HG03060 (cell line): ENCODE data around the gene CCRL2.
"Not testable (repeated sequence)": the region's sequence is repeated elsewhere in the genome, so short reads cannot be mapped to it uniquely, and the experiment has no call there.

ENCODE experiments used
- ATAC-seq: cut with Tn5 transposase; IDR thresholded peaks from one replicate; pipeline ENCODE4 v1.9.1; 2021; ENCODE audit warnings: low read depth, moderate number of reproducible peaks; ENCODE audit not compliant: unreplicated experiment

The CCRL2 gene

GRCh38 chr3:46427404-46427803 is 20.3 kb downstream of the CCRL2 start:
- not testable (repeated sequence) for ATAC-seq

GRCh38 chr3:46427916-46428833 is 21.1 kb downstream of the CCRL2 start:
- ATAC-seq: no peak

GRCh38 chr3:46429250-46429649 is 22.2 kb downstream of the CCRL2 start:
- no peak for ATAC-seq

GRCh38 chr3:46429671-46430070 is 22.6 kb downstream of the CCRL2 start:
- no peak for ATAC-seq

- ATAC-seq: not testable (repeated sequence)
Observed at GRCh38 chr3:46430879-46431278, 23.8 kb downstream of the CCRL2 start.

DNA sequence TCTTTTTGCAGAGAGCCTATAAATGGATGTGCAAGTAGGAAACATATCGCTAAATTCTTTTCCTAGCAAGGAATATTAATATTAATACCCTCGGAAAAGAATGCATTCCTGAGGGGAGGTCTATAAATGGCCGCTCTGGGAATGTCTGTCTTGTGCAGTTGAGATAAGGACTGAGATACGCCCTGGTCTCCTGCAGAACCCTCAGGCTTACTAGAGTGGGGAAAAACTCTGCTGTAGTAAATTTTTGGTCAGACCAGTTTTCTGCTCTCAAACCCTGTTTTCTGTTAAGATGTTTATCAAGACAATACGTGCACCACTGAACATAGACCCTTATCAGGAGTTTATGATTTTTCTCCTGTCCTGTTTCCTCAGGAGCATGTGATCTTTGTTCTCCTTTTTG is 24.8 kb downstream of the CCRL2 start:
- ATAC-seq: not testable (repeated sequence)

- ATAC-seq: not testable (repeated sequence)
Observed at GRCh38 chr3:46433118-46433517, 26.1 kb downstream of the CCRL2 start.

DNA sequence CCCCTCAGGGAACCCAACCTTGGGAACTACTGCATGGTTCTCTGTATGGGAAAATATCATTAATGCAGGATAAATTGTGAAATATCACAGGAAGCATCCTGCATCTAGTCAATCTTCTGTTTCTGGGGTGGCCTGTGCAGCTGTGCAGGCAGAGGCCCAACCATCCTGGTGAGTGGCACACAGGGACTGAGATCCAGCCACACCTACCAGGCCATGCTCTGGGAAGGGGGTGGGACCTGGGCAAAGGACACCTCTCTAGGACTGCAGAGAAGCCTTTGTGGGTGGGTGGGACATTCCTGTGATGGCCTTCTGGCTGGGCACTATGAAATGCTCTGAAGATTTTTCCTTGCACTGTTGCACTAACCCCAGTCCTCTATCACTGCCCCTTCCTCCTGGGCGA is 26.8 kb downstream of the CCRL2 start:
- ATAC-seq: no peak

GRCh38 chr3:46435081-46435726 is 28.1 kb downstream of the CCRL2 start:
- no peak for ATAC-seq

DNA sequence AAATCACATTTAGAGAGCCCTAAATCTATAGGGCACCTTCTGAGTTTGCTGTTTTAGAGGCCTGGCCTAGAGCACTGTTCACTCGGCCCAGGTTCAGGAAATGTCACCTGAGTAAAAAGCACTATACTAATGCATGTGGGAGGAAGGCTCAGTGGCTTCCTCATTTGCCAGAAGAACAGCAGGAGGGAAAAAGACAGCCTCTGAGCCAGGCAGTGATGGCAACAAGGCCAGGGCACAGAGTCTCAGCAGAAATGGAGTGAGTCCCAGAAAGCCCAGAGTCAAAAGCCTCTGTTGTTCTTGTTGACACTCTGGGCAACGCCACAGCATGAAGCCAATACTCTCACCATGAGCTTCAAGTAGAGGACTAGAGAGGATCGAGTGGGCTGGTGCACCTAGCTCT is 31.8 kb downstream of the CCRL2 start:
- no peak for ATAC-seq

DNA sequence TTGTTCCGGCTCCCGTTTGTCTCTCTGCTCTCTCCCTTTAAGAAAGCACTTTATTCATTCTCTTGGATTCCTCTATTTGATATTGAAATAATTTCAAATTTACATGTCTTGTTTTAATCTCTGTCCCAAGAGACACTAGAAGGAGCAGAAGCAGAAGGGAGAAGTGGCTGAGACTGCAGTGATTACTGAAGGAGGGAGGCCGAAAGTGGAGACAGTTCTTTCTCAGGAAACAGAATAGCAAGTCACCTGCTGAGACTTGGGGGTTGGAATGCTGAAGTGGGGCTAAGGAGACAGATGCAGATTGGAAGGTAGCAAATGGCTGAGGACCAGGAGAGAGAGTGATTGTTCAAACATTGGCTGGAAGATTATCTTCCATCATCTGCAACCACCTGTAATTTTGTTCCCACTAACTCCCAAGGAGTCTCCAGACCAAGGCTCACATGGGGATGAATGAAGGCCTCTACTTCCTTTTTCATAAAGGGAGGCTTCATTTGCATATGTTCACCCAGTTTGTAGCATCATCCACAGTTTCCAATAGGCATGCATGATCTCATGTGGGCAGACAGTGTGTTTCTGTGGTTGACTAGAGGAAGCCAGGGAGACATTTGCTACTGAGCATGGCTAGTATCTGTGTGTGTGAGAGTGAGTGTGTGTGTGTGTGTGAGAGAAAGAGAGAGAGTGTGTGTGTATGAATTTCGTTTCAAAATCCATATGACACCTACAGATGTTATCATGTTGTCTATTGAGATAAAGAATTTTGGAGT is 33.7 kb downstream of the CCRL2 start:
- ATAC-seq: no peak

DNA sequence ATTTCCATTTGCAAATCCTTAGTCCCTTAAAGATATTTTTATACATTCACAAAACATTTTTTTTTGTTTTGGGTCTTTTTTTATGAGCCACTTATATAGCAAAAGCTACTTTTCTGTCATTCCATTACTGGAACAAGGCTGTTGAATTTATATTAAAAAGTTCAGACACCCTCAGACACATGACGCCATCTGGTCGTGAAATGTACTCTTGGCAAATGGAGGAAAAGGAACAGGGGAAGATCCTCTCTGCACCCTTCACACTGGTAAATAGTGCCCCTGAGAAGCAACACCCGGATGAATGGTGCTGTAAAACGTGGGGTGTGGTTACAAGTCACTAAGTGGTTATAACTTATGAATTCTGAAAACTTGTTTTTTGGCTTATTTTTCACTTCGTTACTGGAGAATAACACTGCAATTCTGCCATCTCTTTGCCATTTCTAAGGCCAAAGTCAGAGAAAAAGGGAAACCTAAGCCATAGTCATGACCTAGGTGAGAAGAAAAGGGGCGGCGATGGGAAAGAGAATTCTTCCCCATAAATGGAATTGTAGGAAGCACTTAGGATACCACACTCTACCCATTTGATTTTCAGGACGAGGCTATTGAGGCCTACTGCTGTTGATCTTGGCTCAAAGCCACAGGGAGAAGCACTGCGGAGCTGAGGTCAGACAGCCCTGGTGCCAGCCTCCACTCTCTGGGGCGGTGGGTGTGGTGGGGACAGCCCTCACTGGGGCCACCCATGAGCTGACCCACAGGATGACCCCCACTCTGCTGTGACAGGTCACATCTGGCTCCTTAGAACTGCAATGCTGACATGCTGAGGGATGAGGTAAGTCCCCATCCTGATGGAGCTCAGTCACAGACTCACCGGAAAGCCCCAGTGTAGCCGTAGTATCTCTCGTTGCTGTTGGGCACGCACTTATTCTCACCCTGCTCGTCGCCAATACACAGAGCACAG is 35.8 kb downstream of the CCRL2 start:
- no peak for ATAC-seq

DNA sequence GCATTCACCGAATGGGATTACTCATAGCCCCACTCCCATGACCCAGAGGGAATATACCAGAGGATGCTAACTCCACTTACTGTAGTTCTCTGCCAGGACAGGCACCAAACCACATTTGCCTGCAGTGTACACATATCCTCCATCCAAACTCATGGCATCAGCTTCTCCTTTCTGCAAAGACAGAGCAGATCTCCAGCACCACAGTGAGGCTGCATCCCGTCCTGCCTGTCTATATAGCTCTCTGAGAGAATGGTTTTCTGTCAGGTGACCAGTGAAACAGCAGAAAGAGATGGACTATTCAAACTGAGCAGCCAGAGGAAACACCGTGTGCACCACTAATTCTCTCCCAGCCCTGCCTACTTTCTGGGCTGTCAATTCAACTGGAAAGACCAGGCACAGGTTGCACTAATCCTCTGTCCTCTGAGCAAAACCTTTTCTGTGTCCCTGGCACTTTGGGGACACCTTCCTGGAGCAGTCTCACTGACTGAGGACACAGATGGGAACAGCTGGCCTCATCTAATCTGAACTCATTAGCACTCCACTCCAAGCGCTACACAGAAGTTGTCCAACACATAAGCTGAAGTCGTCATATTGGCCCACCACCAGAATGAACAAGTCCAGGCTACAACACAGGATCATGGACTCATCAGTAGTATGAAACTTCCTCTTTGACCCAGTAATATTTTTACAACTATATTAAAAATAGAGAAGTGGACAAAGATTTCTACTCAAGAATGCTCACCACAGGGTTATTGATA is 40.3 kb downstream of the CCRL2 start:
- ATAC-seq: no peak

- no peak for ATAC-seq
Observed at GRCh38 chr3:46448721-46449120, 41.7 kb downstream of the CCRL2 start.

- ATAC-seq: no peak
Observed at GRCh38 chr3:46449755-46450552, 42.9 kb downstream of the CCRL2 start.

DNA sequence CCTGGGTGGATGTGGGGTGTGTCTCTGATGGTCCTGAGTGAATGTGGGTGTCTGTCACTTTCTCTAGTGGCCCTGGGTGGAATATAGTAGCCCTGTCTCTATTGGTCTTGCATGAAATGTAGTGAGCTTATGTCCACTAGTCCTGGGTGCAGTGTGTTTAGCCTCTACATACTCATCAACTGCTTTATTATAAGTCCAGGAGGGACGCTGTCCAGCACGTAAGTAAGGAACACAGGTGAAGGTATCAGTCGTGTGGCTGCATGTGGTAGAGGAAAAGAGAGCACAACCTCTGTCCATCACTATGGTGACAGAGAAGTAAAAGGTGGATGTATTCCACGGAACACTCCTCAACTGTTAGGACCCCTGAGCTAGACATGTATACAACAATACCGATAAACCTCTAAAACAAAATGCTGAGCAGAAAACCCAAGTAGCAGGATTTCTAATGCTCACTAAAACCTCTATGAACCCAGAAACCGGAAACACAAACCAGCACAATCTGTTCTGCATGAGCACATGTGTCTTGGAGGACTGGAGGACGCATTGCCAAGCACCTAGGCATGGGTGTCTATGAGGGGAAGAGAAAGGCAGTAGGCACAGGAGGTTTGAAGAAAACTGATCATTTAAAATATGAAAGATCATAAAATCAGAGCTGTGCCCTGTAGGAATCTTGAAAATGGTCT is 46.6 kb downstream of the CCRL2 start:
- no peak for ATAC-seq

GRCh38 chr3:46454209-46454595 is 47.1 kb downstream of the CCRL2 start:
- ATAC-seq: no peak

- ATAC-seq: no peak
Observed at GRCh38 chr3:46454606-46455005, 47.5 kb downstream of the CCRL2 start.
